Thoracic aorta (tissue), 2 donors: Measurements from ENCODE around the gene CSF1R. TPM values are rescaled to one million over a fixed set of nuclear protein-coding genes. Genes with fewer than 3 reads are reported as not detected.
"Not testable (repeated sequence)": the region's sequence is repeated elsewhere in the genome, so short reads cannot be mapped to it uniquely, and the experiment has no call there.

ENCODE experiments used
- ATAC-seq: fragments of 150-250 bp; one replicate; pipeline ENCODE4 v1.8.0; 2017; ENCODE audit warnings: low read depth; ENCODE audit not compliant: insufficient number of reproducible peaks, low FRiP score
- DNase-seq: peaks from one replicate; pipeline ENCODE4 v3.0.0-alpha.2; 2020; ENCODE audit warnings: low spot score
- H3K27ac ChIP-seq, 2 donors: fragments of 200-600 bp; sonication (generic); 1 replicate in 1 of 2; 2 replicates in 1 of 2; pipeline ENCODE4 v1.5.1; 2016; ENCODE audit warnings: mild to moderate bottlenecking in 2 of 2, moderate library complexity in 2 of 2
- H3K27me3 ChIP-seq: fragments of 200-600 bp; sonication (generic); replicated peaks from 2 replicates; pipeline ENCODE4 v1.6.0; 2016; ENCODE audit warnings: mild to moderate bottlenecking; ENCODE audit not compliant: insufficient read depth
- H3K36me3 ChIP-seq: fragments of 200-600 bp; sonication (generic); one replicate; pipeline ENCODE4 v1.5.1; 2016
- H3K4me1 ChIP-seq, 2 donors: fragments of 200-600 bp; sonication (generic); 1 replicate in 1 of 2; 2 replicates in 1 of 2; pipeline versions ENCODE4 v1.5.1 to v1.6.0; 2016; ENCODE audit warnings: low read depth in 2 of 2, mild to moderate bottlenecking in 1 of 2; ENCODE audit not compliant: control insufficient read depth in 1 of 2
- H3K4me3 ChIP-seq: fragments of 200-600 bp; sonication (generic); 2 replicates; pipeline ENCODE4 v1.5.1; 2016; ENCODE audit warnings: mild to moderate bottlenecking
- H3K9me3 ChIP-seq: fragments of 200-600 bp; sonication (generic); 2 replicates; pipeline ENCODE4 v1.5.1; 2016
- total RNA-seq, 2 donors: library from RNA; depleted of rRNA; stranded (reverse); fragments of >200 nt; gene quantifications; one replicate each; pipeline versions ENCODE4 v1.1.0 to v1.2.3, GENCODE V29; 2016
- TF ChIP-seq, protein P1 (sequence below): fragments of 200-600 bp; sonication (generic); IDR thresholded peaks from one replicate; pipeline ENCODE4 v1.5.1; 2019; ENCODE audit warnings: antibody characterized with exemption

The CSF1R gene
- total RNA-seq, 2 donors from 2014 or later: 76.3 to 98.6 TPM

- H3K27me3 ChIP-seq: no peaks in the 10 kb centered on the region
- H3K9me3 ChIP-seq: no peaks in the 10 kb centered on the region
- TF ChIP-seq, protein P1, sequence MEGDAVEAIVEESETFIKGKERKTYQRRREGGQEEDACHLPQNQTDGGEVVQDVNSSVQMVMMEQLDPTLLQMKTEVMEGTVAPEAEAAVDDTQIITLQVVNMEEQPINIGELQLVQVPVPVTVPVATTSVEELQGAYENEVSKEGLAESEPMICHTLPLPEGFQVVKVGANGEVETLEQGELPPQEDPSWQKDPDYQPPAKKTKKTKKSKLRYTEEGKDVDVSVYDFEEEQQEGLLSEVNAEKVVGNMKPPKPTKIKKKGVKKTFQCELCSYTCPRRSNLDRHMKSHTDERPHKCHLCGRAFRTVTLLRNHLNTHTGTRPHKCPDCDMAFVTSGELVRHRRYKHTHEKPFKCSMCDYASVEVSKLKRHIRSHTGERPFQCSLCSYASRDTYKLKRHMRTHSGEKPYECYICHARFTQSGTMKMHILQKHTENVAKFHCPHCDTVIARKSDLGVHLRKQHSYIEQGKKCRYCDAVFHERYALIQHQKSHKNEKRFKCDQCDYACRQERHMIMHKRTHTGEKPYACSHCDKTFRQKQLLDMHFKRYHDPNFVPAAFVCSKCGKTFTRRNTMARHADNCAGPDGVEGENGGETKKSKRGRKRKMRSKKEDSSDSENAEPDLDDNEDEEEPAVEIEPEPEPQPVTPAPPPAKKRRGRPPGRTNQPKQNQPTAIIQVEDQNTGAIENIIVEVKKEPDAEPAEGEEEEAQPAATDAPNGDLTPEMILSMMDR: no peak
- no peak overlapping the region for H3K4me3 ChIP-seq
- no peaks in the 10 kb centered on the region for H3K4me1 ChIP-seq
- ATAC-seq (no peak), DNase-seq (no peak)
- peaks cover 49% of the 10 kb centered on the region for H3K36me3 ChIP-seq
- no peak overlapping the region for H3K27ac ChIP-seq
These were observed 32.5 kb downstream of the CSF1R start for GRCh38 chr5:150053713-150054392.

DNA sequence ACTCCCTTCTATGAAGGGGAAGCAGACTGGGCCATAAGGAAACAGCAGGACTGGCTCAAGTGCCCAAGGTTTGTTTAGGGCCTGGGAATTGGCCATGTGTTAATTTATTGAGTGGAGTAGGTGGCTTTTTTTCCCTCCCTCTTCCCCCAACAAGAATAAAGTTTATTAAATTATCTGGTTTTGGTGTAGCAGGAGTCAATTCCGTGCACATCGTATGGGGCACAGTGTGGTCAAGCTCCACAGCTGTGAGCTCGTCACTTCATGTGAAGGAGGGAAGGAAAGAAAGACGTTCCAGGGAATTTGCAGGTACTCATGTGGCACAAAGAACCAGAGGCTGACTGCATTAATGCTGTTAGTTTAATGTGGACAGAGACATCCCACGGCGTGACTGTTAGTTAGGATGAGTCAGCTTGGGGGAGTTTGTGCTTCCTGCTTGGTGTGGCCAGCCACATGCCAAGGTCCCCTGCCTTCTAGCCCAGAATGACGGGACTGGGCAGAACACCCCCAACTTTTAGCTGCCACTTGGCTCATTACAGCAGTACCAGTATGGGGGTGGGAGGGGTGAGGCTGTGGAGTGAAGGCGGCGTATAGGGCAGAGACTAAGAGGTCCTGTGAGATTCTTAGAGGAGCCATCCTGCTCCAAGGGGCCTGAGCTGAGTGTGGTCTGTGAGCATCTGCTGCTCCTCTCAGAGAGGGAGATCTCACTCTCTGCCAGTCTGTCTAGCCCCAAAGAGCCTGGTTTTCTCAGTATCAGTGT, 33.2 kb downstream of the CSF1R start:
- ATAC-seq (no peak), DNase-seq (no peak)
- no peaks in the 10 kb centered on the region for H3K9me3 ChIP-seq
- no peaks in the 10 kb centered on the region for H3K4me1 ChIP-seq
- no peak overlapping the region for H3K27ac ChIP-seq
- no peak overlapping the region for H3K4me3 ChIP-seq
- TF ChIP-seq, protein P1: no peak
- H3K27me3 ChIP-seq: no peaks in the 10 kb centered on the region
- peaks cover 56% of the 10 kb centered on the region for H3K36me3 ChIP-seq

- Histone ChIP-seq H3K4me3 (no peak overlapping the region), H3K9me3 (no peaks in the 10 kb centered on the region), H3K27me3 (no peaks in the 10 kb centered on the region), H3K36me3 (peaks cover 63% of the 10 kb centered on the region), H3K4me1 (no peaks in the 10 kb centered on the region), H3K27ac (no peak overlapping the region)
- no peak for ATAC-seq
- DNase-seq: no peak
- TF ChIP-seq, protein P1: no peak
These were observed 34.0 kb downstream of the CSF1R start for GRCh38 chr5:150052226-150052955.

DNA sequence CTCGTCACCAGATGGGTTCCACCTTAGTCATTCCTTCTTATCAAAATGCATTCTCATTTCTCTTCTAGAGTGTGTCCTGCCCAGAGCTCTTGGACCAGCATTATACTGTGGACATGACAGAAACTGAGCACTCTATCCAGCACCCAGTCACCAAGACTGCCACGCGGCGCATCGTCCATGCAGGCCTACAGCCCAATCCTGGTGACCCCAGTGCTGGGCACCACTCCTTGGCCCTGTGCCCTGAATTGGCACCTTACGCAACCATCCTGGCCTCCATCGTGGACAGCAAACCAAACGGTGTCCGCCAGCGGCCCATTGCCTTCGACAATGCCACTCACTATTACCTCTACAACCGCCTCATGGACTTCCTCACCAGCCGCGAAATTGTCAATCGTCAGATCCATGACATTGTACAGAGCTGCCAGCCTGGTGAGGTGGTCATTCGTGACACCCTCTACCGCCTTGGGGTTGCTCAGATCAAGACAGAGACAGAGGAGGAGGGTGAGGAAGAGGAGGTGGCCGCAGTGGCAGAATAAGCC, 34.6 kb downstream of the CSF1R start:
- Histone ChIP-seq H3K9me3 (no peaks in the 10 kb centered on the region), H3K36me3 (peaks cover 69% of the 10 kb centered on the region), H3K27me3 (no peaks in the 10 kb centered on the region), H3K27ac (no peak overlapping the region), H3K4me3 (no peak overlapping the region), H3K4me1 (no peaks in the 10 kb centered on the region)
- no peak for DNase-seq
- TF ChIP-seq, protein P1: no peak
- no peak for ATAC-seq

GRCh38 chr5:150050172-150050811, 36.1 kb downstream of the CSF1R start:
- H3K27me3 ChIP-seq, H3K4me3 ChIP-seq, ATAC-seq, H3K9me3 ChIP-seq, DNase-seq, H3K27ac ChIP-seq, H3K4me1 ChIP-seq: not testable (repeated sequence)
- peaks cover 75% of the 10 kb centered on the region for H3K36me3 ChIP-seq
